Esophagus squamous epithelium (tissue), 4 donors: ENCODE data around the gene BLOC1S1.

Experiments used
- POLR2A ChIP-seq, 4 donors: fragments of 450-650 bp; IDR thresholded peaks; one replicate each; pipeline ENCODE4 v1.6.1; 2017; ENCODE audit warnings: antibody characterized with exemption in 4 of 4, mild to moderate bottlenecking in 4 of 4, moderate library complexity in 3 of 4
- TF ChIP-seq, protein P1 (sequence below), 6 experiments: fragments of 450-650 bp in 4 of 6; fragments of 200-600 bp in 2 of 6; sonication (generic) in 2 of 6; IDR thresholded peaks; one replicate each; pipeline ENCODE4 v1.5.1; 2016 to 2019; ENCODE audit warnings: antibody characterized with exemption in 6 of 6, mild to moderate bottlenecking in 4 of 6, moderate library complexity in 4 of 6

GRCh38 chr12:55707219-55707671 is 8.6 kb upstream of the BLOC1S1 start:
- TF ChIP-seq, protein P1, sequence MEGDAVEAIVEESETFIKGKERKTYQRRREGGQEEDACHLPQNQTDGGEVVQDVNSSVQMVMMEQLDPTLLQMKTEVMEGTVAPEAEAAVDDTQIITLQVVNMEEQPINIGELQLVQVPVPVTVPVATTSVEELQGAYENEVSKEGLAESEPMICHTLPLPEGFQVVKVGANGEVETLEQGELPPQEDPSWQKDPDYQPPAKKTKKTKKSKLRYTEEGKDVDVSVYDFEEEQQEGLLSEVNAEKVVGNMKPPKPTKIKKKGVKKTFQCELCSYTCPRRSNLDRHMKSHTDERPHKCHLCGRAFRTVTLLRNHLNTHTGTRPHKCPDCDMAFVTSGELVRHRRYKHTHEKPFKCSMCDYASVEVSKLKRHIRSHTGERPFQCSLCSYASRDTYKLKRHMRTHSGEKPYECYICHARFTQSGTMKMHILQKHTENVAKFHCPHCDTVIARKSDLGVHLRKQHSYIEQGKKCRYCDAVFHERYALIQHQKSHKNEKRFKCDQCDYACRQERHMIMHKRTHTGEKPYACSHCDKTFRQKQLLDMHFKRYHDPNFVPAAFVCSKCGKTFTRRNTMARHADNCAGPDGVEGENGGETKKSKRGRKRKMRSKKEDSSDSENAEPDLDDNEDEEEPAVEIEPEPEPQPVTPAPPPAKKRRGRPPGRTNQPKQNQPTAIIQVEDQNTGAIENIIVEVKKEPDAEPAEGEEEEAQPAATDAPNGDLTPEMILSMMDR (IDR thresholded peaks at IDR 0.05), result no peak
- no peak for TF ChIP-seq POLR2A (IDR thresholded peaks at IDR 0.05)
